Body of pancreas (tissue), 4 donors: ENCODE measurements around the gene GRIA1.

ENCODE experiments used
- POLR2A ChIP-seq, 3 donors: fragments of 450-650 bp; IDR thresholded peaks; one replicate each; pipeline ENCODE4 v1.6.1; 2016; ENCODE audit warnings: antibody characterized with exemption in 3 of 3, mild to moderate bottlenecking in 2 of 3
- TF ChIP-seq, protein P1 (sequence below), 7 experiments: fragments of 450-650 bp in 4 of 7; fragments of 200-600 bp in 3 of 7; sonication (generic) in 3 of 7; IDR thresholded peaks; one replicate each; pipeline ENCODE4 v1.5.1; 2016 to 2019; ENCODE audit warnings: antibody characterized with exemption in 7 of 7

DNA sequence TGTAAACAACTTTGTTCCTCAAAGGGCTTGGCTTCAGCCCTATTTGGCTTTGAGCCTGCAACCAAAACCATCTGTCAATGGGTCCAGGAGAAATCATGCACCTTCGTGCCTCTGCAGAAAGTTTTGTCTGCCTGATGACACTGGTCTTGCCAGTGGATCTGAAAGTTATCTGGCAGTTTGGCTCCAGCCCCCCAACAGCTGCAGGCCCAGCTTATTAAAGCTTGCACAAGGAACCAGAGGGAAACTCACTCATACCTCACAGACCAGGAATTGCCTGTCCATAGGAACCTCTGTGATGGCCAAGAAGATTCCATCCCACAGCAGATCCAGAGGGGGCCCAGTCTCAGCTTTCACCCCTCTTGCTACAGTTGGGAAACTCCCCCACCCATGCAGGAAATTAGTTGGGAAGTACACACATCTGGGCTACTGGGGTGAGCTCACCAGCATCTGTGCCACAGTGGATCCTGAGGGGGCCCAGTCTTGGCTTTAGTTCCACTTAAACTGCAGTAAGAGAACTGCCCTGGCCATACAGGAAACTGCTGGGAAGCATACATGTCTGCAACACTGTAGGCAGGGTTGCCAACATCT, 265.5 kb downstream of the GRIA1 start:
- TF ChIP-seq, protein P1, sequence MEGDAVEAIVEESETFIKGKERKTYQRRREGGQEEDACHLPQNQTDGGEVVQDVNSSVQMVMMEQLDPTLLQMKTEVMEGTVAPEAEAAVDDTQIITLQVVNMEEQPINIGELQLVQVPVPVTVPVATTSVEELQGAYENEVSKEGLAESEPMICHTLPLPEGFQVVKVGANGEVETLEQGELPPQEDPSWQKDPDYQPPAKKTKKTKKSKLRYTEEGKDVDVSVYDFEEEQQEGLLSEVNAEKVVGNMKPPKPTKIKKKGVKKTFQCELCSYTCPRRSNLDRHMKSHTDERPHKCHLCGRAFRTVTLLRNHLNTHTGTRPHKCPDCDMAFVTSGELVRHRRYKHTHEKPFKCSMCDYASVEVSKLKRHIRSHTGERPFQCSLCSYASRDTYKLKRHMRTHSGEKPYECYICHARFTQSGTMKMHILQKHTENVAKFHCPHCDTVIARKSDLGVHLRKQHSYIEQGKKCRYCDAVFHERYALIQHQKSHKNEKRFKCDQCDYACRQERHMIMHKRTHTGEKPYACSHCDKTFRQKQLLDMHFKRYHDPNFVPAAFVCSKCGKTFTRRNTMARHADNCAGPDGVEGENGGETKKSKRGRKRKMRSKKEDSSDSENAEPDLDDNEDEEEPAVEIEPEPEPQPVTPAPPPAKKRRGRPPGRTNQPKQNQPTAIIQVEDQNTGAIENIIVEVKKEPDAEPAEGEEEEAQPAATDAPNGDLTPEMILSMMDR (IDR thresholded peaks at IDR 0.05): no peak
- no peak for TF ChIP-seq POLR2A (IDR thresholded peaks at IDR 0.05)
